ENCODE measurements around the gene ABHD17C.

GRCh38 chr15:80766275-80766674, 71.2 kb downstream of the ABHD17C start:
- no peak for TF ChIP-seq CTCF (IDR thresholded peaks at IDR 0.05)
- no peak for TF ChIP-seq EZH2 (IDR thresholded peaks at IDR 0.05)
